Neural progenitor cell (in vitro differentiated cells): Measurements from ENCODE around the gene DDX31. TPM values are rescaled to one million over a fixed set of nuclear protein-coding genes. Genes with fewer than 3 reads are reported as not detected.

Experiments
- DNase-seq: peaks from one replicate; pipeline ENCODE4 v3.0.0-alpha.2; 2016; ENCODE audit warnings: low spot score
- H2AFZ ChIP-seq: fragments of 200-600 bp; sonication (generic); replicated peaks from 2 replicates; pipeline ENCODE4 v1.6.1; 2016; ENCODE audit warnings: antibody characterized with exemption
- H3F3A ChIP-seq: fragments of 200-600 bp; sonication (generic); 2 replicates; pipeline ENCODE4 v1.6.1; 2016; ENCODE audit warnings: antibody characterized with exemption, low read depth
- H3K27ac ChIP-seq: fragments of 200-600 bp; sonication (generic); 2 replicates; pipeline ENCODE4 v1.5.1; 2016; ENCODE audit warnings: mild to moderate bottlenecking
- H3K27me3 ChIP-seq: fragments of 200-600 bp; sonication (generic); 2 replicates; pipeline ENCODE4 v1.6.1; 2016; ENCODE audit warnings: mild to moderate bottlenecking, moderate library complexity
- H3K36me3 ChIP-seq: fragments of 200-600 bp; sonication (generic); 2 replicates; pipeline ENCODE4 v1.5.1; 2016
- H3K4me1 ChIP-seq: fragments of 200-600 bp; sonication (generic); 2 replicates; pipeline ENCODE4 v1.6.1; 2016; ENCODE audit warnings: mixed run types
- H3K4me2 ChIP-seq: fragments of 200-600 bp; sonication (generic); 2 replicates; pipeline ENCODE4 v1.6.1; 2016
- H3K4me3 ChIP-seq: fragments of 200-600 bp; sonication (generic); 2 replicates; pipeline ENCODE4 v1.5.1; 2016
- H3K79me2 ChIP-seq: fragments of 200-600 bp; sonication (generic); 2 replicates; pipeline ENCODE4 v1.6.1; 2016; ENCODE audit warnings: low read depth
- H3K9ac ChIP-seq: fragments of 200-600 bp; sonication (generic); 2 replicates; pipeline ENCODE4 v1.6.1; 2016
- H3K9me3 ChIP-seq: fragments of 200-600 bp; sonication (generic); 2 replicates; pipeline ENCODE4 v1.5.1; 2016; ENCODE audit warnings: low read depth
- H4K20me1 ChIP-seq: fragments of 200-600 bp; sonication (generic); 2 replicates; pipeline ENCODE4 v1.6.1; 2016; ENCODE audit warnings: low read depth
- H3K27ac Mint-ChIP-seq: 3 replicates; pipeline ENCODE4 v1.8.0; 2021; ENCODE audit warnings: mixed read lengths
- H3K27me3 Mint-ChIP-seq: 2 replicates; pipeline ENCODE4 v1.8.0; 2022; ENCODE audit warnings: low read depth, mild to moderate bottlenecking, inconsistent platforms, moderate library complexity, mixed read lengths; ENCODE audit not compliant: insufficient read depth
- H3K36me3 Mint-ChIP-seq: 3 replicates; pipeline ENCODE4 v1.8.0; 2021; ENCODE audit warnings: mixed read lengths
- H3K4me1 Mint-ChIP-seq: 3 replicates; pipeline ENCODE4 v1.8.0; 2021; ENCODE audit warnings: mixed read lengths
- H3K4me3 Mint-ChIP-seq: 3 replicates; pipeline ENCODE4 v1.8.0; 2021; ENCODE audit warnings: mild to moderate bottlenecking, moderate library complexity, mixed read lengths
- H3K9me3 Mint-ChIP-seq: 3 replicates; pipeline ENCODE4 v1.8.0; 2020; ENCODE audit warnings: mixed read lengths
- CTCF ChIP-seq: fragments of 200-600 bp; sonication (generic); IDR thresholded peaks from 2 replicates; pipeline ENCODE4 v1.5.1; 2017; ENCODE audit warnings: antibody characterized with exemption, mild to moderate bottlenecking
- EZH2 ChIP-seq: fragments of 200-600 bp; sonication (generic); IDR thresholded peaks from 2 replicates; pipeline ENCODE4 v1.6.1; 2017; ENCODE audit warnings: antibody characterized with exemption, mild to moderate bottlenecking, moderate library complexity
- EZH2phosphoT487 ChIP-seq: fragments of 200-600 bp; sonication (generic); IDR thresholded peaks from 2 replicates; pipeline ENCODE4 v1.6.1; 2017; ENCODE audit warnings: antibody characterized with exemption
- total RNA-seq: library from RNA; depleted of rRNA; stranded (reverse); fragments of >200 nt; gene quantifications from 2 replicates; pipeline ENCODE4 v1.2.3, GENCODE V29; 2015; ENCODE audit warnings: low replicate concordance

DDX31 gene
- total RNA-seq, 1 donor from 2014 or later, result 25.7 TPM

DNA sequence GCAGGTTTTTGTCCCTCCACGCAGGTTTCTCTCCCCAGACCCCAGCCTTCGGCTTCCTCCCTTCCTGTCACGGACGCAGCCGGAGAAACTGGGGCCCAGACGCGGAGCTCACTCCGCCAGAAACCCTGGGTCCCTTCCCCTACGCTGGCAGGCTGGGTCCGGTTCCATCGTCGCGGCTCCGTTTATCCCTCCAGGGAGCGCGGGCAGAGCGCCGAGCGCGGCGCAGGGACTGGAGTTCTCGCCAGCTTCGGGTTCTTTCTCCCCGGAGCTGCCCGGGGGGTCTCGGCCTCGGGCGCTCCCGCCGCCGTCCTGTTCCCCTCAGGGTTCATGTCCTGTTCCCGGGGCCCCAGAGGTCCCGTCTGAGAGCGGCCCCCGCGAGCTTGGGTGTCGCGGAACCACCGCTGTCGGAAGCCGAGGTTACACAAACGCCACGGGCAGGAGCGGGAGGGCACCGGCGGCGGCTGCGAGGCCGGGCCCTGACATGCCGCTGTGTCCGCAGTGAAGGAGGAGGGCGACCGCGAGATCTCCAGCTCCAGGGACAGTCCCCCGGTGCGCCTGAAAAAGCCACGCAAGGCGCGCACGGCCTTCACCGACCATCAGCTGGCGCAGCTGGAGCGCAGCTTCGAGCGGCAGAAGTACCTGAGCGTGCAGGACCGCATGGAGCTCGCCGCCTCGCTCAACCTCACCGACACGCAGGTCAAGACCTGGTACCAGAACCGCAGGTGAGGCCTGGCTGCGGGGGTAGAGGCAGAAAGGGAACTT is 82.8 kb downstream of the DDX31 start:
- peaks cover 36% of the 10 kb centered on the region for H3F3A ChIP-seq
- no peak overlapping the region for H3K27ac ChIP-seq
- H3K4me3 Mint-ChIP-seq, result peak overlapping the region; percentile 83
- H3K36me3 Mint-ChIP-seq, result peaks cover 3% of the 10 kb centered on the region
- peaks cover 43% of the 10 kb centered on the region for H3K4me1 Mint-ChIP-seq
- H3K9me3 ChIP-seq, result no peaks in the 10 kb centered on the region
- no peak overlapping the region for H3K9ac ChIP-seq
- no peak overlapping the region for H3K27ac Mint-ChIP-seq
- H3K36me3 ChIP-seq, result no peaks in the 10 kb centered on the region
- H3K4me2 ChIP-seq, result peak overlapping the region; percentile 43
- peaks cover 100% of the 10 kb centered on the region for H3K27me3 ChIP-seq
- peaks cover 35% of the 10 kb centered on the region for H3K4me1 ChIP-seq
- peak; percentile 60 for DNase-seq
- no peak for TF ChIP-seq CTCF
- peak; percentile 93 for TF ChIP-seq EZH2
- peak; percentile 99 for TF ChIP-seq EZH2phosphoT487
- H2AFZ ChIP-seq, result no peak overlapping the region
- H4K20me1 ChIP-seq, result peaks cover 98% of the 10 kb centered on the region
- H3K4me3 ChIP-seq, result peak overlapping the region; percentile 33
- peaks cover 74% of the 10 kb centered on the region for H3K27me3 Mint-ChIP-seq
- H3K79me2 ChIP-seq, result no peaks in the 10 kb centered on the region
- no peaks in the 10 kb centered on the region for H3K9me3 Mint-ChIP-seq

- H3K27me3 Mint-ChIP-seq, result peaks cover 78% of the 10 kb centered on the region
- H3K36me3 Mint-ChIP-seq, result peaks cover 3% of the 10 kb centered on the region
- peak overlapping the region; percentile 33 for H3K4me3 ChIP-seq
- H3K9me3 ChIP-seq, result no peaks in the 10 kb centered on the region
- H3K9ac ChIP-seq, result no peak overlapping the region
- DNase-seq, result peak; percentile 65
- peaks cover 29% of the 10 kb centered on the region for H3F3A ChIP-seq
- peak overlapping the region; percentile 83 for H3K4me3 Mint-ChIP-seq
- peaks cover 97% of the 10 kb centered on the region for H4K20me1 ChIP-seq
- H3K27ac ChIP-seq, result no peak overlapping the region
- peak overlapping the region; percentile 10 for H3K27ac Mint-ChIP-seq
- peaks cover 100% of the 10 kb centered on the region for H3K27me3 ChIP-seq
- H3K4me1 ChIP-seq, result peaks cover 27% of the 10 kb centered on the region
- H3K4me2 ChIP-seq, result peak overlapping the region; percentile 43
- no peaks in the 10 kb centered on the region for H3K79me2 ChIP-seq
- no peaks in the 10 kb centered on the region for H3K36me3 ChIP-seq
- TF ChIP-seq EZH2phosphoT487 (peak; percentile 24), EZH2 (peak; percentile 60), CTCF (no peak)
- no peaks in the 10 kb centered on the region for H3K9me3 Mint-ChIP-seq
- peaks cover 40% of the 10 kb centered on the region for H3K4me1 Mint-ChIP-seq
- H2AFZ ChIP-seq, result no peak overlapping the region
Measured at GRCh38 chr9:132585954-132586829, 83.6 kb downstream of the DDX31 start.

- H3K27me3 Mint-ChIP-seq, result peaks cover 80% of the 10 kb centered on the region
- H3K9me3 ChIP-seq, result no peaks in the 10 kb centered on the region
- H3K9me3 Mint-ChIP-seq, result no peaks in the 10 kb centered on the region
- no peaks in the 10 kb centered on the region for H3K36me3 ChIP-seq
- H3F3A ChIP-seq, result peaks cover 21% of the 10 kb centered on the region
- no peak overlapping the region for H3K9ac ChIP-seq
- peaks cover 3% of the 10 kb centered on the region for H3K36me3 Mint-ChIP-seq
- peak overlapping the region; percentile 43 for H3K4me2 ChIP-seq
- H3K27ac Mint-ChIP-seq, result no peak overlapping the region
- H2AFZ ChIP-seq, result no peak overlapping the region
- H3K27ac ChIP-seq, result no peak overlapping the region
- peak; percentile 44 for TF ChIP-seq EZH2
- TF ChIP-seq CTCF, result no peak
- TF ChIP-seq EZH2phosphoT487, result peak; percentile 48
- H4K20me1 ChIP-seq, result peaks cover 97% of the 10 kb centered on the region
- no peaks in the 10 kb centered on the region for H3K79me2 ChIP-seq
- H3K27me3 ChIP-seq, result peaks cover 100% of the 10 kb centered on the region
- peaks cover 22% of the 10 kb centered on the region for H3K4me1 ChIP-seq
- H3K4me3 Mint-ChIP-seq, result peak overlapping the region; percentile 83
- DNase-seq, result peak; percentile 54
- H3K4me3 ChIP-seq, result peak overlapping the region; percentile 33
- H3K4me1 Mint-ChIP-seq, result peaks cover 36% of the 10 kb centered on the region
Measured at GRCh38 chr9:132584601-132585560, 84.9 kb downstream of the DDX31 start.
